ENCODE data around the gene TBC1D8B.

DNA sequence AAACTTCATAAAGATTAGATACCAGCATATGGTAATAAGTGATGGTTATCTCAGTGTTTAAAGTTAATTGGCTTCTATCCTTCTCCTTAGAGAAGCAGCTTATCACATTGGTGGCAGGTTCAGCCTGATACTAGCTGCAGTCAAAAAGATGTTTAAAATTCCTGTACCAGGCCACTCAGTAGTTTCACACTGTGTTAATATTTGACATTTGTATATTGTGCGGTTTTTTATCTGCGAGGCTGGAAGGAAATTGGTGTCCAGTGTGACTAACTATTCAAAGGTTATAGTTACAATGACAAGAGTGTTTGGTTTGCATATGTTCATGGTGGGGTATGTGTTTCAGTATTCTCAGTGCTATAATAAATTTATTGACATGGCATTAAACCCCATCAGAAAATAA lies 27.5 kb upstream of the TBC1D8B start:
- TF ChIP-seq CTCF (IDR thresholded peaks at IDR 0.05) (no peak), POLR2A (IDR thresholded peaks at IDR 0.05) (no peak)

Data from lower leg skin (tissue), 3 donors.